Stimulated activated CD4-positive, alpha-beta T cell treated with anti-CD3 and anti-CD28 coated beads, Interleukin-4, amount 100 ng/mL, for 48 hours (primary cell): ENCODE results near the gene MEG3.

ENCODE experiments used
- DNase-seq, 2 donors: peaks; one replicate each; pipeline ENCODE4 v3.0.0-alpha.2; 2020; ENCODE audit warnings: low read depth in 2 of 2

Gene MEG3

DNA sequence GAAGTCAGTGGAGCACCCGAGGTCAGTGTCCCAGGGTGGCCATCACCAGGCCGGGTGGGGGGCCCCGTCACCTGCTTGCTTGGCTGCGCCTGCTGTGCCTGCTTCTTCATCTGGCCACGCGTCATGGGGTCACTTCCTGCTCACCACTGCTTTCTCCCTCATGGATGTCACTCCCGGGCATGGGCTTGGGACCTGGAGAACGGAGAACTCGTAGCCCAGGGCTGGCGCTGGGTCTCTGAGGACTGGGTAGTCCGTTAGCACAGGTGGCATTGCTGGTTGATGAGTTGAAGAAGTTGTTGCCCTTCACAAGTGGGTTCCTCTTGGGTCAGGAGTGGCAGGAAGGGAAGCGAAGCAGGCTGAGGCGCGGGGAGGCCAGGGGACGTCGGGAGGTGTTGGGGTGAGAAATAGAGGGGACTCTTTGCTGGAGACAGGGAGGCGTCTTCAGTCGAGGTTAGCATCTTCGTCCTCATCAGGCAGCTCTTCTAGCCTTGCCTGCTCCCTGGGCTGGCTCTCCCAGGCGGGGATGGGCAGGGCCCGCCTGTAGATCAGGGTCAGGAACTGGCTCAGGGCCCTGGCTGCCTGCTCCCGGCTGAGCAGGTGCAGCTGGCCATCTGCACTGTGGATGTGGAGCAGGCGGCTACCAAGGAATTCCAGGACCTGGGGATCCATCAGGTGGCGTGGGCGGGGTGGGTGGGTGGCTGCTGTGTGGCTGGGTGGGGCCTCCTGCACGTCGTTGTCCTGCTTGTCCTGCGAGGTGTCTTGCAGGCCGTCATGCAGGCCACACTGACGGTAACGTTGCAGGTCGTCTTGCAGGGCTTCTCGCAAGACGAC lies 54.6 kb downstream of the MEG3 start:
- no peak for DNase-seq

DNA sequence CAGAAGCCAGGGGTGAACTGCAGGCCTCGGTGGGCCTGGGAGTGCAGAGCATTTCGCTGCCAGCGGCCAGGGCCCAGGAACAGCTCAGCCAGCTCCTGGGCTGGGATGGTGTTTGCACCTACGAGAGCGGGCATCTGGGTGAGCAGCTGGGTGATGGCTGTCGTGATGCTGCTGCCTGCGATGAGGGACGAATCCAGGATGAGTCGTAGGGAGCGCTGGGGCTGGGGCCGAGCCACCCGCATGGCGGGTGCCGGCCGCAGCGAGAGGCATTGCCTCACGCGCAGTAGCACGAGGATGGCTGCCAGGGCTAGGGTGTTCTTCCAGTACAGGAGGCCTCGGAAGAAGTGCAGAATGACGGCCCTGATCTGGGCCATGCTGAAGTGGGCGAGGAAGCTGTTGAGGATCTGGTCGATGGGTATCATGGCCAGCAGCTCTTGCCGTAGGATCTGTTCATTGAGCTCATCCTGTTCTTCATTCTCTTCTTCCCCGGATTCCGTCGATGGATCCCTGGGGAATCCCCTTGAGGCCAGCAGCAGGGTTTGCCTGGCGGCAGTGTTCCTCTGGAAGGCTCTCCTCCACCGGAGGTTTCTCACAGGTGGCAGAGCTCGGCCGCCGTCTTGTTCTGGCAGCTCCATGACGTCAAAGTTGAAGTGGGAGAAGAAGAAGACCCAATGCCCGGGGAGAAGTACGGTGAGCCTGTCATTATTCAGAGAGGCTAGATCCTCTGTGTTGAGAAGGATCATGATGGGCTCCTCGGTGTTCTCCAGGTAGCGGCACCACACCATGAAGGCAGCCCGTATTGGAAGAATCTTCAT lies 55.5 kb downstream of the MEG3 start:
- no peak for DNase-seq

DNA sequence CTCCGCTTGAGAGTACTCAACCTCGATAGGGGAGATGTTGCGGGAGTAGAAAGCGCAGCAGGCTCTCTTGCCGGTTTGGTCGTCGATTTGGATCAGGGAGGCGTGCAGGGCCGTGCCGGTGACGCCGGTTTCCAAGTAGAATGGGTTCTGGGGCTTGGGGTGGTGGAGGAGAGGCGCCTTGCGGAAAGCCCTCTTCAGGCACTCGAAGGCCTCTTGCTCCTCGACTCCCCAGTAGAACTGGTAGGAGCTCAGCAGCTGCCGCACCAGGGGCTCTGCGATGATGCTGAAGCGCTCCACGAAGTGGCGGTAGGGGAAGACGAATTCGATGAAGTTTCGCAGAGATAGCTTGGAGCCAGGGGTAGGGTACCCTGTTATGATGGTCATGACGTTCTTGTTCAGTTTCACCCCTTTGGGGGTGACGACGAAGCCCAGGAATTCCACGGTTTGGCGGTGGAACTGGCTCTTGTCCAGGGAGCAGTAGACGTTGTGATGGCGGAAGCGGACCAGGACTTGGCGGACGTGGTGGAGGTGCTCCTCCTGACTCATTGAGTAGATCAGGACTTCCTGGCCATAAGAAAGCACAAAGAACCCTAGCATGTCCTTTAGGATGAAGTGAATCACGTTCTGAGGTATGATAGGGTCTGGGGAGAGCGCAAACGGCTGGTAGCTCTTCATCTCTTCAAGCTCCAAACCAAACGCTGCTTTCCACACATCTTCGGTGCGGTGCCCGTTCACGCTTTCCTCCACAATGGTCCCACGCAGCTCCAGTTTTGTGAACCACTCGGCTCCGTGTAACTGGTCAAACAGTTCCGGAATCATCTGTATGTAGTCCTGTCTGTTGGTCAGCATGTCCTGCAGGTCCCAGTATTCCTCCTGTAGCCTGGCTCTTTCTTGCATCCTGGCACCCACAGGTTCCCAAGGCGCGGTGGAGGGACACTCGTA lies 56.4 kb downstream of the MEG3 start:
- no peak for DNase-seq

DNA sequence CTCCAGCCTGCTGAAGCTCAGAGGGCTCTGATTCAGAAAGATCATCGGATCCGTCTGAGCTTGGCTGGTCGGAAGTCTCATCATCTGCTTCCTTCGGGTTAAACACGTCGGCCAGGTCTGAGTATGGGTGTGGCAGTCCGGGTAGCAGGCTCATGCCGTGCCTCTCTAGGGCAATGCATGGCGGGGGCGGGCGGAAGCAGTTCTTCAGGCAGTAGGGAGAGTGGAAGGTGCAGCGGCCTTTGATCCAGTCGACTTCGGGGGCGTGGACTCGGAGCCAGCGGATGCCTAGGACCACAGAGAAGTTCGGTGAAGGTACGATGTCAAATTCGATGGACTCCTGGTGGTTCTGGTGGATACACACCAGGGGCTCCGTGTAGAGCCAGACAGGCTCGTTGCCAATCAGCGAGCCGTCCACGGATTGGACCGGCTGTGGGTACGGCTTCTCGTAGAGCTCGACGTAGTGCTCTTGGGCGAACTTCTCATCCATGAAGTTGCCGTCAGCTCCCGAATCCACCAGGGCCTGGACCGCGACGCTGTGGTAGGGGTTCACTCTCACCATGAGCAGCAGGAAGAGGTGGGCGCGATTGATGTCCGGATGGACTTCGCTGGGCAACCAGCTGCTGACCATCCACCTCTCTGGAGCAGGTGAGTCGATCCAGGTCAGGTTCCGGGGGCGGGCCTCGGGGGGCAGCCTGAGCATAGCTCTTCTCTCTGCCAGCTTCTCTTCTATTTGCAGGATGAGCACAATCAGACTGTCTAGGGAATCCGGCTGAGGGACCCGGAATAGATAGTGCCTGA lies 57.3 kb downstream of the MEG3 start:
- DNase-seq: no peak

DNA sequence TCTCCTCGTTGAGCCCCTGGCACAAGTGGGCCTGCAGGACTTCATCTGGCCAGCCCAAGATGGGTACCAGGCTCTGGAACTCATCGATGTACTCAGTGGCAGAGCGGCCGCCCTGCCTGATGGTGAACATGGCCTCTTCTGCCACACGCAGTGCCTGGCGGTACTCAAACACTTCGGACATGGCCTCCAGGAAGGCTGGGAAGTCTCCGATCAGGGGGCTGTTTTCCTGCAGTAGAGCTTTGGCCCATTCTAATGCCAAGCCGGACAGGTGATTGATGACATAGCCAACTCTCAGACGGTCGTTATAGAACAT lies 57.8 kb downstream of the MEG3 start:
- no peak for DNase-seq

DNA sequence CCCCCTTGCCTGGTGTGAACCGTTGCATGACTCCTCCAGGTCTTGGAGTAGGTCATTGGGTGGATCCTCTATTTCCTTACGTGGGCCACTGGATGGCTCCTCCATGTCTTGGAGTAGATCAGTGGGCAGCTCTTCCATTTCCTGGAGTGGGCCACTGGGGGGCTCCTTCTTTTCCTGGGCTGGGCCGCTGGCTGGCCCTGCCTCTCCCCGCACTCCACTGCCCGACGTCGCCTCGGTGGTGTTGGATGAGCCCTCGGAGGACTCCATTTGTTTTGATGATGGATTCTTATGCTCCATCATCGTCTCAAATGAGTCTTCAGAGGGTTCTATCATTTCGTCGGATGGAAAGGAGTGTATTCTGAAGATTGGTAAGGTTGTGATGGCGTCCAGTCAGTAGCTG lies 58.5 kb downstream of the MEG3 start:
- no peak for DNase-seq

DNA sequence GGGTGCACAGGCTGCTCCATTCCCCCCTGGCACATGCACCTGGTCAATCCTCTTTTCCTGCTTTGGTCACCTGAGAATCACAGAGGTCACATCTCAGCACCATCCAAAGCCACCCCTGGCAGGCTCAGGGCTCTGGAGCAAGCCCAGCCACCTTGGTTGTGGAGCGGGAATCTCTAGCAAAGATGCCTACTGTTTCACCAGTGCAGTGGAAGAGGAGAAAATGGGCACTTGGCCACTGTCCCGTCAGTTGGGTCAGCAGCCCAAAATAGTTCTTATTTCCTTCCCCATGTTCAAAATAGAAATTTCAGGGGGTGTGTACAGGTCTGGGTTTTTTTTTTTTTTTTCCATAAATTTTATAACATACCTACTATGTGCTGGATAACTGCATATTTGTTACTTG lies 59.3 kb downstream of the MEG3 start:
- no peak for DNase-seq

DNA sequence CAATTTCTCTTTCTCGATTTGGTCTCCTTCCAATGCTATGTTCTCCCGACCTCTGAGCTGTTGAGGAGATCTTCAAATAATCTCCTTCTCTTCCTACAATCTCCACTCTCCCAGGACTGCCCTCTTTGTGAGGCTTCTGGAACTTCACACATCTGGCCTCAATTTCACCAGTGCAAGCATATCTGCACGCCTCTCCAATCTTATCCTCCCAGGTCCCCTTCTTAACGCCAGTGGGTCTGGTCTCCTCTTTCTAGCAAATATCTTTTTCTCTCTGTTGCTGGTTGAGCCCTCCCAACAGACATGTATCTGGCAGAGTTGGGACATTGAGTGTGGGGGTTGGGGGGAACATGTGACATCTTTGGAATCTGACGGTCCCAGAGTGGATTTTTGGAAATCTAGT lies 59.7 kb downstream of the MEG3 start:
- DNase-seq: no peak

DNA sequence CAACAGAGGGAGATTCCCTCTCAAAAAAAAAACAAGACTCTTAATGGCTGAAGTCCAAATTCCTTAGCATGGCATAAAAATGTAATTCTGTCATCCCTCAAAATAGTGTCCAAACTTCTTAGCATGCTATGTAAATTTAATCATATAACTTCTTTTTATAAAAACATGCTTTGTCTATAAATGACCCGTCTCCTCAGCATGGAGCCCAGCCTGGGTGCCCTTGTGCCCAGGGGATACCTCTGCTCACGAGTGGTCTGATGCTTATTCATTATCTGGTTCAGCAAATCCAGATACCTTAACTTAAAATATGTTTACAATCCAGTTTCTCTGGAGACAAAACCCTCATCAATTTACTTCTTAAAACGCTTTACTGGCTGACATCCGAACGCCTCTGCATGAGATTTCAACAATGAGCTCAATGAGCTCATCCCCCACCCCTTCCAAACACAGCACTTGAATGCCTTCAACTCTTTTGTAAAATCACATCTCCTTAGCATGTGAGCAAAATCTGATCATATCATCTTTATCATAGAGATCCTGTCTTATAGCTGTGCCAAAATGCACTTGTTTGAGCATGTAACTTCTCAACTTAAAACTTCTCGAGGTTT lies 61.9 kb downstream of the MEG3 start:
- DNase-seq: no peak

DNA sequence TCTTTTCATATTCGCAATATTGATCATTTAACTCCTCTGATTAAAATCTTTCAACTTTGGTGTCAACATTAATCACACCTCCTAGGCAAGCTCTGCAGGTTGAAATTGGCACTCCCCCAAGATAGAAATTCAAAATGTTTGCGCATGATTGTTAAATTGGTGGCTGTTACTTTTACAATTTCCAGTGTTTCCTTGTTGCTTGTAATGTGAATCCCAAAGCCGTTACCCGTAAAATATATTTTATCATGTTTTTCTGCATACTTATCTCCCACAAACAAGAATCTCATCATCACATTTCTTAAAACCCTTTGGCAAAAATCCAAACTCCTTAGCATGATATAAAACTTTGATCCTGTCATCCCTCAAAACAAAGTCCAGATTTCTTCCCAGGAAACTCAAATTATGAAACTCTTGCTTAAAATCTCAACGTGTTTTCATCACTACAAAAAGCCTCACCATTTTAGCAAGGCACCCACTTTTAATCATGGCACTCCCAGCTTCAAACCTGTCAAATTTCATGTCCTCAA lies 62.9 kb downstream of the MEG3 start:
- DNase-seq: no peak

DNA sequence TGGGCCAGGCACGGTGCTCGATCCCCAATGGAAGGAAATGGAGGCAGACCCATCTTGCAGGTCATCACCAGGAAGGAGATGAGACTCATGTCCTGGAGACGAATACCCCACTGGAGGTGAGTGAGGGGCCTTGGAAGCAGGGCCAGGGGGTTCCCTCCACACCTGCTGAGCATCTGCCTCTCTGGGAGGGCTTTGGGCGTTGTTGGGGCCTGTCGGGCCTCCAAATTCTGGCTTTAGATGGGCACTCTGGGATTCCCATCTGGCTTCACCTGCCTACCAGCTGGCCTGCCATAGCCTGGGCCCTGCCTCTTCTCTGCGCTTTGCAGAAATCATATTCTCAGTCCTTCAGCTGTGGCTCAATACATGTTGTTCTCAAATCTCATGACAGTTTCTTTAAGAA lies 63.7 kb downstream of the MEG3 start:
- no peak for DNase-seq

DNA sequence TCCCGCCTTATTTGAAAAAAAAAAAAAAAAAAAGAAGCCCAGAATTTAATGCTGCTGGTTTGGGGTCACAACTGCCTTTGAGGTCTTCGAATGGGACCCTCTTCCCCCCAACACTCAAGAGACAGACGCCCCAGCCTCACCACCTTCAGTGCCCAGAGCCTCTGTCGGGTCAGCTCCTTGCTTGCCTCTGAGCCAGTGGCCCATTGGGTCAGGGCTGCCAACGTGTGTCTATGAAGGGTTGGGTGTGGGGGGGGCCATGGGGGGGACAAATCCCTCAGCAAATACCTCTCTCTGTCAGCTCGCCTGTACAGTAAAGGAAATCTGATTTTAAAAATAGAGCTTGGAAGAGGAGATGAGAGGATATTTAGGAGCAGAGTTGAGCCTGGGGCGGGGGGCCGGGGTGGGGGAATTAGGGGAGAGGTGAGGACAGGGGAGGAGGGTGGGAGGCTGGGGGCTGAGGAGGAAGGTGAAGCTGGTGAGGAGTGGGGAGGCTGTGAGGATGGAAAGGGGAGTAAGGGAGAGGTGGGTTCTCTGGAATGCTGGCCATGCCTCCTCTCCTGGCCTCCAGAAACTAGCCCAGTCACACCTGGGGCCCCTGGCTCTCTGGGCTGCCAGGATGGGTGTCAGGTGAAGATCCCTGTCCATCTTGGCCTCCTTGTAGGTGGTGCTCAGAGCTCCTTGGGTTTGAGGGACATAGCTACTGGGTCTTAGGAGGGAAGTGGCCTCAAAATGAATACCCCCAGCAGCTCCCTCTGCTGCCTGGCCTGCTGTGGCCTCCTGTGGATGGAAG lies 64.3 kb downstream of the MEG3 start:
- no peak for DNase-seq

DNA sequence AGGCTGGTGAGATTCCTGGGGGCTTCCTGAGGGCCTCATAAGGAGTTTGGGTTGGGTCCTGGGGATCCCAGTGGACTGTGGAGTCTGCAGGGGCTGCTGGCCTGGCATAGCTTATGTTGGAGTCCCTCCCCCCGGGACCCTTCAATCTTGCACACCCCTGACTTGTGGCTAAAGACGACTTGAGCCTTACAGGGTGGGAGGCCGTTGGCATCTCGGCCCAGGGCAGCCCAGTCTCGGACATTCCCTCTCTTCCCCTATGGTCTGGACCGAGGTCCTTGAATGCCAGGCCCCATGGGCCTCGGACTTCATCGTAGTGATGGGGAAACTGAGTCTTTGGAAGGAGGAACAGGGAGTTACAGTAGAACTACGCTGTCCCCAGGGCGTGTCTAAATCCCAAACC lies 65.1 kb downstream of the MEG3 start:
- no peak for DNase-seq

DNA sequence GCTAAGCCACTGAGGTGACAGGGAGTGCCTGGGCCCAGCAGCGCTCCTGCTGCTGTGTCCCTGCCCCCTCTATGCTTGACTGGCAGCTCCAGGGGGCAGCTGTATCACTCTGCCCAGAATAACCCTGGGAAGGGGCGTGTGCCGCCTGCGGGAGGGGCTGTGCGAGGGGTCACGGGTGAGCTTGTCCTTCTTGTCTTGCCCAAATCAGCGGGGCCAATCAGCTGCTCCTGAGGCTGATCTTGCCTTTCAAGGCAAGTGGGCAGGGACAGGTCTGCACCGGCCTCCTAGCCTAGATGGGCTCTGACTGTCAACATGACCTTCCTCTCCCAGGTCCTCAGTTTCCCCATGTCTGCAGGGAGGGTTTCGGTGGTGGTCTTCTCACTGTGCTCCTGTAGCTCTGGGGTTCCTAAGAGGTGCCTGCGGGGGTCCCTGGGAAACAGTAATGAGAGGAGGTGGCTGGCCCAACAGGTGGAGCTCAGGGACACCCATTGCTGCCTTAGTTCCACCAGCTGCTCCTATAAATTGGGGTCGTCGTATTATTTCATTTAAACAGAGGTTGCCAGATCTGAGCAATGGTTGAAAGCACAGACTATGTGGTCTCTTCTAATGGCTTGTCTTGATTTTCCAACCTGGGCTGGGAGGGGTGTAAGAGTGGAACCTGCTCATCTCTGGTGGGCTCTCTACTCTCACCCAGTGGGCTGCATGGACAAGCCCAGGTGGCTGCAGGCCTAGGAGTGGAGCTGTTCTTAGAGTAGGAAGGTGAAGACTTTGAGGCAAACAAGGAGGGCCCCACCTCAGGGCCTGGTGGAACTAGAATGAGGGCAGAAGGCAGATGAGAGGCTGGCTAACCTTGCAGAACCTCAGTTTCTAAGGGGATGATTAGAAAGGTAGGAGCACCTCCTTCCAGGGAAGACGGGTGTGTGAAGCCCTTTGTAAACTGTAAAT lies 65.9 kb downstream of the MEG3 start:
- no peak for DNase-seq

DNA sequence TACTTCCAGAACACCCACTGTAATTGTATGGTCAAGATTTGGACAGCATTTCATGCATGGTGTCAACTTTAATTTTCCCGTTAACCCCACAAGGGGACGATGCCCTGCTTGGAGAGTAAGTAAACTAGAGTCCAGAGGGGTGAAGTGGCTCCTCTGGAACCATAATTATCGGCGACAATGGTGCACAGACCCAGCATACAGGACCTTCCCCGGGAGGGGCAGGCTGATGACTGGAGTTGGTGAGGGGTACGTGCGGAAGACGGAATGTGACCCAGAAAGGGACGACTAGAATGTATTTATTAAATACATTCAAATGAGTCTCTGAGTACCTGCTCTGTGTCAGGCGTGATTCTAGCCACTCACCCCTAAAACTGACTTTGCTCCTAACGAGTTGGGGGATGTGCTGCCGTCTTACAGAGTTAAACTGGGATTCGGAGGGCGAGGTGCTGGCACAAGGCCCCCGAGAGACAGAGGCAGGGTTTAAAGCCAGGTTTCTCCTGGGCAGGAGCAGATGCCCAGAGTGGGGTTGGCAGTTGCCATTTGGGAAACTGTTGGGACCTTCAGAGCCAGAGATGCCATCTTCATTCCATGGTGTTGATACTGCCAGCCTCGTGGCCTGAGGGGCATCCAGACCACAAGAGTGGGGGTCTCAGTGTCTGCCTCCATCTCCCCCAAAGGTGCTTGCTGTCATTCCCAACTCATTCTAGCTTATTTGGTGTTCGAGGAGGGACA lies 66.7 kb downstream of the MEG3 start:
- no peak for DNase-seq

DNA sequence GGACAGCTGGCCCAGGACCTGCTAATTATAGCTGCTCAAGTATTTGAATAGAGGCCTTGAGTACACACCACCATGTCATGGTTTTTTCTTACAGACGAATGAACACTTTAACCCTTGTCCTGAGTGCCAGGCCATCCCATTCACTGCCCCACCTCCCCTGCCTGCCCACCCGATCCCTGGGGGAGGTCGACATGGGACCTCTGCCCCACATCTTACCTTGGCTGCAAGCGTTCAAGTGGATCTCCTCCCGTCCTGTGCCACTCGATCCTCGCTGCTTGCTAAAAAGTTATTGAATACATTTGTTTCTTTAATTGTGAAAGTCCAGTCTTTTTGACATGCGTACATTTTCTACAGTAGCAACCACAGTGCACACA lies 67.3 kb downstream of the MEG3 start:
- no peak for DNase-seq

DNA sequence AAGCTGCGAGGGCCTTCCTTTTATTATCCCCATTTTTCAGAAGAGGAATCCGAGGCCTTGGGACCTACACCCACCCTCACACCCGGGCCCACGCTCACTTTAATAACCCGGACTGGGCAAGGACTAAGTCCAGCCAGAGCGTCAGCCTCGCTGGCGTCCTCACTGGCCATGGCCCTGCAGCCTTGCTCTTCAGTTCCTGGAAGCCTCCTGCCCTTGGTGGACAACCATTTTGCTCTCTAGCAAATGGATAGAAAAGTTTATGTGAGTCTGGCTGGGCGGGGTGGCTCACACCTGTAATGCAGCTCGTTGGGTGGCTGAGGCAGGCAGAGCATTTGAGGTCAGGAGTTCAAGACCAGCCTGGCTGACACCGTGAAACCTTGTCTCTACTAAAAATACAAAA lies 67.8 kb downstream of the MEG3 start:
- DNase-seq: no peak

DNA sequence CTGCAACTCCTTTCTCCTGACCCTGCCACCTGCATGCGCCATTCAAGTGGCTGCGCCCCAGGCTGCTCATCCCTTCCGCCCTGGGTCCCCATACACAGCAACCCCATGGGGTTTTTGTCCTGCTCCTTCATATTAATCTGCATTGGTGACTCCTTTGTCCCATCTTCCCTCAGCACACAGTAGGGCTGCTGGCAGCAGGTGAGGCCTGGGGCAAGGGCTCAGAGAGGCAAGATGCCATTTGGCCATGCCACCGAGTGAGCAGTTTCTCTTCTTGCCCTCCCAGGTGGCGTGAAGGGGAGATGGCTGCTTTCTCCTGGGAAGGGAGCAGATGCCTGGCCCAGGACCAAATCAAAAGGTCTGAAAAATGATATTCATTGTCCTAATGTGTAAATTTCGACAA lies 68.5 kb downstream of the MEG3 start:
- no peak for DNase-seq
